Cerebellar cortex (tissue), 1 donor: Measurements from ENCODE around the gene NR1H4.
"Not testable (repeated sequence)": the region's sequence is repeated elsewhere in the genome, so short reads cannot be mapped to it uniquely, and the experiment has no call there.

ENCODE experiments used
- DNase-seq: peaks from one replicate; pipeline ENCODE4 v3.0.0-alpha.2; 2015; ENCODE audit warnings: low spot score

Gene NR1H4

DNA sequence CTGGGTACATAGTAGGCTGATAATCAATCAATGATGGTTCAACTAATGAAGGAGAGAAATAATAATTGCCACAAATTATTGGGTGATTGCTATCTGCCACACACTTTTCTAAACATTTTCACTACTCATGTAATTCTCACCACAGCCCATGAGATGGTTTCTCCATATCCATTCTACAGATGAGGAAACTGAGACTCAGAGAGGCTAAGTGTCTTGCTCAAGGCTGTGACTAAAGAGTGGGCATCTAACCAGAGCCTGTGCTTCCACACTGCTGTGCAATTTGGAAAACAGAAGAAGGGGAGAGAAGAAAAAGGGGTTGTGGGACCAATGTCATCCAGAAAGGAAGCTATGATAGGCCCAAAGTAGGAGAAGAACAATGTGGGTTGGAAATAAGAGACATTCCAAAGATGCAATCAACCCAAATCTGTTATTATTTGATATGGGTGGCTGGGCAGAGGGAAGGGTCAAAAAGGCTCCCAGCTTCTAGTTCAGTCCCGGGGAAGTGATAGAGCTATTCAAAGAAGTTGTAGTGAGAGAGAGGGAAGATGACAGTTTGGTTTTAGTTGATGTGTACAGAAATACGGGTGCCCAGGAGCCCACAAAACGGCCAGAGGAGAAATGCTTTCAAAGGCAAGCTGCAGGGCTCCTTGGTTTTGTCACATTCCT lies 483 bp upstream of the NR1H4 start:
- DNase-seq, result no peak

DNA sequence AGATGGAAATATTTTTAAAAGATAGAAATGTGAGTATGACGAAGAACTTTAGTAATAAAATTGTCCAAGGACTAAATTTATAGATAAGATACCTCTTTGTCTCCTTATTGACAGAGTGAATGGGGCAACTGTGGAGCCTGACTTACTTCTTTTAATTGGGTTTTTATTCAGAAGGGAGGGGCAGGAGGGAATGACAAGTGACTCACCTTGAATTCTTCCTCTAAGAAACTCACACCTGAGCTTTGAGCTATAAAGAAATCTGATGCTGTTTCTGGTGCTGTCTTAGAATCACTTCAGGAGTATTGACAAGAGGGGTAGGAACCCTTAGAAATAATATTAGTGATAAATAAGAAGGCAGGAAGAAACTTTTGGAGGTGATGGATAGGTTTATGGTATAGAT lies 951 bp downstream of the NR1H4 start:
- no peak for DNase-seq

DNA sequence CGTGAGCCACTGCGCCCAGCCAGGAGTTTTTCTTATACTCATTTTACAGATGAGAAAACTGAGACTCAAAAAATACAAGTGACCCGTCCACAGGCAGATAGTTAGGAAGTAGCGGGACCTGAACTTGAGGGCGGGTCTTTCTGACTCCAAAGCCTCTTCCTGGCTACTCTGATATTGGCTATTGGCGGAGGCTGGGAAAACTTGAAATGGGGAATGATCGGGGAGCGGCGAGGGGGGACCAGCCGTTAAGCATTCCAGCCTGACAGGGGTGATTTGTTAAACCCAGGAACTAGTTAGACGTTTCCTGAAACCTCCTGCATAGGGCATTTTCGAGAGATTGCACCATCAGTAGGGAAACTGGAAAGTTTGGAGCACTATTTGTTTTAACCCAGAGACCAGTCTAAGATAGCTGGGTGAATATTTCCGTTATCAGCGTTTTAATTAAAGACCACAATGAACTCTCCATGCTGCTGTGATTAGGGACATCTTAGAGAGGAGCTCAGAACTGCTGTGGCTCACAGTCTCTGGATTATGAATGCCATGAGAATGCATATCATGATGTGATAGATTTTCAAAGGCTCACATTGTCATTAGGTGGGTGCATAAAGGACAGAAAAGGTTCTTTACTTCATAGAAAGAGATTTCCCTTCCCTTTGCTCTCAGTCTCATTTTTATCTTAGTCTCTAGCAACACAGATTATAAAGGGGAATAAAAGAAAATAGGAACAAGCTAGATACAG lies 2.5 kb downstream of the NR1H4 start:
- no peak for DNase-seq

DNA sequence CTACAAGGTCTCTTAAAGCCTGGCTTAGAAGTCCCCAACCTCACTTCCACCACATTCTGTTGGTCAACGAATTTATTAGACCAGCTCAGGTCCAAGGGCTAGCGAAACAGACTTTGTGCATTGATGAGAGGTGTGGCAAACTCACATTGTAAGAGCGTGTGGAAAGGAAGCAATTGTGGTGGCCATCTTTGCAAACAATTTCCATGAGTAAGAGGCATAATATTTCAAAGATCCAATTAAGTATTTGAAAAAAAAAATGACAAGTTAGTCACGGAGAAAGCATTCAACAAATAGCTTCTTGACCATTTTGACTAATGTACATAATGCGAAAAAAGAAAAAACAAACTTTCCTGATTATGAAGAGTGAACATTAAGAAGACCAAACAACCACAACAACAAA lies 7.4 kb downstream of the NR1H4 start:
- no peak for DNase-seq

DNA sequence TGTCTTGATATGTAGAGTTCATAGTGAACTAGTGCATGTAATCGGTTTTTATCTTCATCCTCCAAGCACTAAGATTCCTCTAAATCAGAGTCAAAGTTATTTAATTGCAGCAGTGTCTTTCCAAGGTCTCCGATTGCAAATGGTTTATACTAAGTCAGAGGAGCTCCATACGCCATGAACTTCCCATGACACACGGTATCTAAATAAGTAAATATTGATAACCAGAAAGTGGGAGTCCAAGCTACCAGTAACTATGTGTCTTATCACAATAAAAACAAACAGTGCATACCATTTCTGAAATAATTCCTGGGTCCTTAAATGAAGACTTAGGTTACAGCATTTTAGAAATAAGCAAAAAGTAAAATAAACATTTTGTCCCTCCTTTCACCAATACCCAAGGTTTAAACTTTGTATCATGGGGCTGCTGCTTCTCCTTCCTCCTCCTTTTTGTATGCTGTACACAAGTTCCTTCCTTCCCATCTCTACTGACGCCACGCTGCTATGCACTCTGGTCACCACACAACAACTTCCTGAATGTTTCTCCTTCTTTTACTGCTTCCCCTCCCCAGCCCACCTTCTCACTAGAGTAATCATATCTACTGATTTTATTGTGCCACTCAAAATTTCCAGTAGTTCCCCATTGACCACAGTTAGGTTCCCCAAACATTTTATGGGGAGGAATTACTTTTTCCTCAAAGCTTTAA lies 10.7 kb downstream of the NR1H4 start:
- DNase-seq, result no peak

DNA sequence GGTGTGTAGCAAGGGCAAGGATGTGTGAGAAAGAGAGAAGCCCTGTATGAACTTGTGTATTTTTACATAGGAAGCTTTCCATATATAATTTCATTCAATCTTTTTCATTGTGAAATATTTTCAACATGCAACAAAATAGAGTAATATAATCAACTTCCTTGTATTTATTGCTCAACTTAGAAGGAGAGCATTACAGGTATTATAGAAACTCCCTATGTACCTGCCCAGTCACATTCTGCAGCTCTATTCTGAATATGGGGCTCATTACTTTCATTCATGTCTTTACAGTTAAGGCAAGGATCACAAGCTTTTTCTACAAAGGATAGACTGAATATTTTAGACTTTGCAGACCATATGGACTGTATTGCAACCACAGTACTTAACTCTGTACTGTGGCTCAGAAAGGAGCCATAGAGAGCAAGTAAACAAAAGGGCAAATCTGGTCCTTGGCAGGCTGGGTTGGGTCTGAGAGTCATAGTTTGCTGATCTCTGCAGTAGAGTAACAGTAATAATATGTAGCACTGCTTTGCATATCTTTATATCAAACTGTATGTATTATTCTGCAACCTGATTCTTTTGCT lies 11.3 kb downstream of the NR1H4 start:
- no peak for DNase-seq

DNA sequence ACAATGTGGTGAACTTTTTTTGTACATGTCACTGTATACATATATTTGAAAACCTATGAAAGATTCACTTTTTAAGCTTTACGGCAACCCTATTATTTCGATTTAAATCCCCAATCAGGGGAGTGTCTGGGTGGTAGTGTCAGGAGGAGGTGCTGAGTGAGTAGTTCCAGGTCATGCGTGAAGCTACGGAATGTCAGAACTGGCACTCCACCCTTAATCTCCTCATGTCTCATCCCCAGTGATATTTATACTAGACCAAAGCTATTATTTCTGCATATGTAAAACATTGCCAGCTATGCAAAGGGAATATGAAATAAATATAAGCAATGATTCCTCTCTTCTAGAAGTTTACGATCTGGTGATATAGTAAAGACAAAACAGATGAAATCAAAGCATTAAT lies 12.3 kb downstream of the NR1H4 start:
- no peak for DNase-seq

DNA sequence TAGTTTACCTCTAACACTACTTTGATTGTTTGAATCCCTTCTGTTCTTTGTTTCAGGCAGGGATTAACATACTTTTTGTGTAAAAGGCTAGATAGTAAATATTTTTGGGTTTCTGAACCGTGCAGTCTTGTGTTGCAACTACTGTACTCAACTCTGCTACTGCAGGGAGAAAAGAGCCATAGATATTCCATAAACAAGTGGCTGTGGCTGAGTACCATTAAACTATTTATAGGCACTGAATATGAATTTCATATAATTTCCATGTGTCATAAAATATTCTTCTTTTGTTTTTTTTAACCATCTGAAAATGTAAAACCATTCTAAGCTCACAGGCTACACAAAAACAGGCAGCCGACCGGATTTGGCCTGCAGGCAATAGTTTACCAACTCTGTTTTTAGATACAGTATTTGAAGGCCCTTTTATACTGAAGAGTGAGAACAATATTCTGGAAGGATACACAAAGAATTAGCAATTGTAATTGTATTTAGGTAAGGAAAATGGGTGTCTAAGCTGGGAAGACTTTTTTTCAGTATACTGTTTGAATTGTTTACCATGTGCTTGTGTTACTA lies 15.7 kb downstream of the NR1H4 start:
- DNase-seq, result no peak

DNA sequence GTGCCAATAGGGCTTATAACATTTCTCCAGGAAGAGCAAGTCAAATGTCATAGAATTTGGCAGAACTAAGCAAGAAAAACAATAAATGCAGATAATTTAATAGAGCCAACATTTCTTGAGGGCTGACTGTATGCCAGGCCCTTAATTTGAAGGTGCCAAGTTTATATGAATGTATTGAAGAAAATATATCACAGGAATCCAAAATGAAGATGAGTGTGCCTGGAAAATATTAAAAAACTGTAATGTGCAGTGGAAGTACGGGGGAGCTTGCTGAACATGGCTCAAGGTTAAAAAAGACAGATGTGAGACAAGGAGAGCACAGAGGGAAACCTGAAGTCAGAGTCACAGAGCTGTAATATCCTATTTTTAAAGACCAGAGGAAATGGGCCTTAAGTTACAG lies 16.4 kb downstream of the NR1H4 start:
- no peak for DNase-seq

DNA sequence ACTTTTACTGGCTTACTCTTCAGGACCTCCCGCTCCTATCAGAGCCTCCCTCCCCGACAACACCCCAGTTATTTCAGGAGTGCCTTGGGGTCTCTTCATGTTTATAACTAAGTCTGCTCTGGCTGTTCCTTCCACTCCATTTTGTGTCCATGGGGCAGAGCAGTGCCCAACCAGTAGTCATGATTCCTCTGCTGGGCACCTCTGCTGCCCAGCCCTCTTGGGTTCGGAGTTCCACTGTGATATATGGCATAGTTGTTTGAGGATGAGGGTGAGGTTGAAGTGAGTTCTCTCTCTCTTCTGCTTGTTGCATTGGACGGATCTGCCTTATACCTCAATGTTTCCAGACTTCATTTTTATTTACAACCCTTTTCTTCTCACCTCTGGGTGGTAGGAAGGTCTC lies 17.4 kb downstream of the NR1H4 start:
- DNase-seq, result no peak

DNA sequence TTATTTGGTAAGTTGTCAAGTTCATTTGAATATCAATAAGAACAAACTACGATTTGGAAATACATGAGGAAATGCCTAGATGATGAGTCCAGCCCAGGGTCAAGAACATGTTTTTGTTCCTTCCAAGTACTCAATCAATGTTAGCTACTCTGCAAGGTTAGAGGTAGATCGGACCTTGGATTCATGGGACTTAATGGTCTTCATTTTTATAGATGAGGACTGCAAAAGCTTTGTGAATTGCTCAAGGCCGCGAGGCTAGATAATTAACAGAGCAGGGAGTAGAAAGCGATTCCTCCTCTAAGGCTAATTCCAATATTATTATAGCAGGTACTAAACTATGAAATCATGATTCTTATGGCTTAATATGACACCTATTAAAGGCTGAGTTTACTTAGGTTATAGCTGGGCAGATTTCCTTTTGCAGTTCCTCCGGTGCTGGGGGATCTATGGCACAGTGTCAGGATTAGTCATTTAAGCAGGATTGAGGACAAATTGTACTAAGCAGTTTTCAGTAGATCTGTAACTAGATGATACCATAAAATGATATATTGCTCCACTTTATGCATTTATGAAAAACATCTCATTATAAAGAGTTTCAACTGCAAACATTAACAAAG lies 19.8 kb downstream of the NR1H4 start:
- no peak for DNase-seq

DNA sequence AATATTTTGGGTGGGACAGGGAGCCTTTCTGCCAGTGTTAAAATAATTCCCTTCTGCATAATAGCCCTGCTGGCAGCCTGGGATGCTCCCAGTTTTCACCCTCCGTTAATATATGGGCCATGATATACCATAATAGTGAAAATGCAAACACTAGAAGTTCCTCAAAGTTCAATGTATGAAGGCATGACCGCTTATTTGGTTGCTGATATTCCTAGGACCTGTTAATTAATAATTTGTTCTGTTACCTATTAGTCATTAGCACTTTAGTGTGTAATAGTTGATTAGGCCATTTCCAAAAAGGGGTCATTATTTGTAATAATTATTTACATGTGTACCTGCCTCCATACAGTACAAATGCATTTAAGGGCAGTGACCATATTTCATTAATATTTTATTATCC lies 20.4 kb downstream of the NR1H4 start:
- DNase-seq, result no peak

DNA sequence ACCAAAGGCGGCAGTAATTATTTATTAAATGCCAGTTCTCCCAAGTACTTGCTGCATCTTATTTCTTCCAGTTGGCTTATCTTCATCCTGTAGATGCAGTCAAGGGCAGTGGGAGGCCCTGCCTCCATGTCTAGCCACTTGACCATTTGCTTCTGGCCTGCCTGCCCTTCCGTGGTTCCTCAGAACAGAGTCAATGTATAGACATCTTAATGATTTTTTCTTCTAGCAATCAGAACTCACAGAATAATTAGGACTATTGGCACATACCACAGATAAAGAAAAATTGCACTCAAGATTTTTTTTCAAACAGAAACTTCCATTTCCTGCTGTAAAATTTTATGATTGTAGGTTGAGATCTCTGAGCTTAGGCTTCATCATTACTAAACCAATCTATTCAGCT lies 20.9 kb downstream of the NR1H4 start:
- DNase-seq, result no peak

DNA sequence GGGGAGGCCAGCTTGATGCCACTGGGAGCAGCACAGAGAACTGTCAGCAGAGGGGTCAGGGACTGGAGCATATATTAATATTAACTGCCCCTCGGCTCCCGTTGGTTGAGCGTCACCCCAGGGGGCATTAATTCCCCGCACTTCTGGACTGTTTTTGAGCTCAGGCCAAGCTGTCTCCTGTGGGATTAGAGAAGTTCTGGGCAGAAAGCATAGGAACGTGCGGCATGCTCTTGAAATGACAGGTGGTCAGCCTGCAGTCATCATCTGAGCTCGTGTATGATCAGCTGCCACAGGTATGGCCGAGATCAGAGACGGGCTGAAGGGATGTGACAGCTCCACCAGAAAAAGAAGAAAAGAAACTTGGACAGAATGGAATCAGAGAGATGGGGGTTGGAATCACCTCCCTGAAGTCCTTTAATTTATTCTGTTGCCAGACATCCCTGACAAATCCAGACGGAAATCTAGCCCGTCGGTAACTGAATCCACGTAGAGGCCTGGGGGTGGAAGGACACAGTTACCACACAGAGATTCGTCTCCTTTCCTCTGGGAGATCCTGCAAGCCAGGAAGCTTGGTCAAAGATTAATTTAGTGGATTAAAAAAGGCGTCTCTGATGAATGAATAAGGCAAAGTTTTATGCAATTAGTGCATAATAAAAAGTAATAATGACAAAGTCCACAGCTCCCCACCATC lies 23.6 kb downstream of the NR1H4 start:
- no peak for DNase-seq

DNA sequence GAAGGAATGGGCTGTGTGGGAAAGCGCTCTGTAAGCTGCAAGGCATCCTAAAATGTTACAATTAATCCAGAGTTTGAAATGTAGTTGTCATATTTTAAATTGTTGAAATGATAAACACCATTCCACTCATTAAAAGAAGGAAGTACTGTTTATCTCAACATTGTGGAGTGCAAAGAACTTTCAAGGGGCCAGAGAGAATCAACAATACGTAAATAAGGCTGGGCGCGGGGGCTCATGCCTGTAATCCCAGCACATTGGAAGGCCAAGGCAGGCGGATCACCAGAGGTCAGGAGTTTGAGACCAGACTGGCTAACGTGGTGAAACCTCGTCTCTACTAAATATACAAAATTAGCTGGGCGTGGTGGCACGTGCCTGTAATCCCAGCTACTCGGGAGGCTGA lies 24.5 kb downstream of the NR1H4 start:
- no peak for DNase-seq

DNA sequence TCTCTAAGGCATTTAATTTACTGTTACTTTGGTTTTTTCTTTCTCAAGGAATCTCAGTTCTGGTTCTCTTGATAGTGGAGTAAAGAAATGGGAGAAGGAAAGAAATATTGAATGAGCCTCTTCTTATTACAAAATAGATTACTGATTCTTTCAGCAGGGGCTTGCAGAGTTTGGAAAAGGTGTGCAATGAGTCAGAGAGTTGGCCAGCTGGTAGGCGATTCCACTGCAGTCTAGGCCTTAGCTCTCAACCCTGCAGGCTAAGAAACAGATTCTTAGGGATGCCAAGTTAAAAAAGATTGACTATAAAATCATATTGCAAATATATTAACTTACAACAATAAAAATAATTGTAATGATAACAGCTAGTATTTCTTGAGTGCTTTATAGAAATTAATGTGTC lies 25.8 kb downstream of the NR1H4 start:
- DNase-seq, result no peak

DNA sequence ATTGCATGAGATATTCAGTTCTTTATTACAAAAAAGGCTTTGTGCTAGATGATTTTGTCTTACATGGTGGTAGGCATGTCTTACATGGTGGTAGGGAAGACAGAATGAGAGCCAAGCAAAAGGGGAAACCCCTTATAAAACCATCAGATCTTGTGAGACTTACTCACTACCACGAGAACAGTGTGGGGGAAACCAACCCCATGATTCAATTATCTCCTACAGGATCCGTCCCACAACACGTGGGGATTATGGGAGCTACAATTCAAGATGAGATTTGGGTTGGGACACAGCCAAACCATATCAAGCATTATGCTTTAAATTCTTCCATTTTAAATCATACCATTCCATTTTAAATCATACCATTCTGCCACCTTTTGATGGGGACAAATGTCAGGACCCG lies 29.1 kb downstream of the NR1H4 start:
- not testable (repeated sequence) for DNase-seq

DNA sequence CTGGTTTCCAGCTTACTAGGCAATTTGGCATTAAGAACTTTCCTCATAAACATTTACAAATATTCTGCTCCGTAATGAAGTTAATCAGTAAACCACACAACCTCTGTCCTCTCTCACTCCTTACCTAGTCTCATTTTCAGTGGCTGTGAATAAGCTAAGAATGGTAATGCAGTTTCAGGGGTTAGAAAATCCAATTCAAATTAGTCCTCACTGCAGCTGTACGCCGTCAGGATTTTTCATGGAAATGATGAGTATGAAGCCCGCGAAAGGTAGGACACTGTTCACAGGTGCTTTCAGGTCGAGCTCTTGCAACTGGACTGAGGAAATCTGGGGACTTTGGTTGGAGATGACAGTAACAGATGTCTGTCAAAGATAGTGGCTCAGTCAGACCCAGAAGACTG lies 29.6 kb downstream of the NR1H4 start:
- no peak for DNase-seq

DNA sequence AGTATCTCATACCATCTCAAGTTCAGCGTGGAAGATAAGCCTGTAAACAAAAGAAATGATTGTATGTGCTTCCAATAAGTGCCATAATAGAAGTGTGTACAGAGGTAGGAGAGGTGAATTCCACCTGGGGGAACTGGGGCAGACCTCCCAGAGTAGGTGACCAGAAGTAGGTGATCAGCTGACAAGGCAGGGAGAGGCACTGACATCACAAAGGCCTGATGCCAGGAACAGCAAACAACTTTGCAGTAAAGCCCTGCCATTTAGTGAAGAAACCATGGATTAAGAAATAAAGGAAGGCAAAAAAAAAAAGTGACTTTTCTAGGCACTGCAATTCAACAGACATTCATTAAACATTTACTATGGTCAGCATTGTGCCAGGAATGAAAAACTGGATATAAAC lies 31.1 kb downstream of the NR1H4 start:
- no peak for DNase-seq

DNA sequence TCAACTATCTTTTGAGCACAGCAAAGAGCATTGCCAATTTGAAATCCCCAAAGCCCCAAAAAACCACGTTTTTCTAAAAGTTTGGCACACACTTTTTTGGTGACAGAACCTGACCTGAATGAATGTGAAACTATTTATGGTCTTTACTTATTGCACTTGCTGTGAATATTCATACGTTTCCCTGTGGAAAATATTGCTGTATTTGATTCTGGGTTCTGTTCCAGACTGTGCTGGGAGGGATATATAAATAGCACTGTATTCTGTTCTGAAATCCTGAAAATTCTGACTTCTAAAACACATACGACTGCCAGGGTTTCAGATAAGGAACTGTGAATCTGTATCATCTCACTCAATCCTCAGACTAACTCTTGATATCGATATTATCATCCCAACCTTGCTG lies 35.1 kb downstream of the NR1H4 start:
- DNase-seq, result no peak

DNA sequence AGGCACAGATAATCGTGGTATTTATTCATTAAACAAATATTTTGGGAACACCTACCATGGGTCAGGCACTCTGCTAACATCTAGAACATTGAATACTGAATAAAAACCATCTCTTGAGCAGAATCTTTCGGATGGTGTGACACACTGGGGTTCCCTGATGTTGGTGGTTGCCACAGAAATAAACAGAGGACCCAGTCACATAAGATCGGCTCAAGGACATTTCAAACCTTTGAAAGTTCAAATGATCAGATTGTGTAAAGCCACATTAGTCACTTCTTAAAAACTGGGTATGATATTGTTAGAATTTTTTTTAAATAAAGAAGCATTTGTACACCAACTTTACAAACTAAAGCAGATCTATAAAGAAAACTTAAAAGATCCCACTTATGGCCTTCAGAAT lies 39.0 kb downstream of the NR1H4 start:
- DNase-seq, result no peak

DNA sequence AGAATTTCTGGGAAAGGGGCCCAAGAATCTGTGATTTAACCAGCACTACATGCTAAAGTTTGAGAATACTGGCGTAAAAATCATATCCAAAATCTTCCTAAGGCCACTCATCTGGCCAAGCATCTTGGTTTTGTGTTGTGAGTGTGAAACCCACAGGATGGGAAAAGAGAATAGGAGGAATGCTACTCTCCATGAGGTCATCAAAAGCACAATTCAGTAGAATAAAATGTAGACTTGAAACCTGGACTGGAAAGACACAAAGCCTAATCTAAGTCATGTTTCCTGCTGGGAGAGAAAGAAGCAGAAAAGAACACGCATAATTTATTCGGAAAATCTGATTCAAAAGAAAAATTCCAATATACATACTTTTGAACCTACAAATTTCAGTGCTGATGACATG lies 42.3 kb downstream of the NR1H4 start:
- no peak for DNase-seq
